ENCODE measurements around the gene ZGPAT.
"Not testable (repeated sequence)": the region's sequence is repeated elsewhere in the genome, so short reads cannot be mapped to it uniquely, and the experiment has no call there.

Gene ZGPAT

GRCh38 chr20:63714858-63715257 lies 7.0 kb downstream of the ZGPAT start:
- no peaks in the 10 kb centered on the region for H3K27me3 Mint-ChIP-seq (ENCODE audit: low read depth, poor library complexity)
- H3K27ac Mint-ChIP-seq, result no peak overlapping the region
- DNase-seq, result no peak
- H3K4me1 Mint-ChIP-seq, result peaks cover 5% of the 10 kb centered on the region
- no peak for TF ChIP-seq CTCF (IDR thresholded peaks at IDR 0.05)
- H3K36me3 Mint-ChIP-seq (ENCODE audit: low read depth), result peaks cover 96% of the 10 kb centered on the region
- no peak overlapping the region for H3K4me3 Mint-ChIP-seq
- peaks cover 84% of the 10 kb centered on the region for H3K9me3 Mint-ChIP-seq

GRCh38 chr20:63718996-63719395 lies 11.2 kb downstream of the ZGPAT start:
- Mint-ChIP-seq H3K9me3 (peaks cover 64% of the 10 kb centered on the region), H3K36me3 (ENCODE audit: low read depth) (peaks cover 96% of the 10 kb centered on the region), H3K27ac (no peak overlapping the region), H3K4me1 (no peaks in the 10 kb centered on the region), H3K27me3 (ENCODE audit: low read depth, poor library complexity) (no peaks in the 10 kb centered on the region), H3K4me3 (no peak overlapping the region)
- no peak for TF ChIP-seq CTCF (IDR thresholded peaks at IDR 0.05)
- DNase-seq, result no peak

GRCh38 chr20:63722967-63723622 lies 15.3 kb downstream of the ZGPAT start:
- not testable (repeated sequence) for H3K27ac Mint-ChIP-seq; H3K4me3 Mint-ChIP-seq; DNase-seq; H3K27me3 Mint-ChIP-seq (ENCODE audit: low read depth, poor library complexity); H3K4me1 Mint-ChIP-seq
- Mint-ChIP-seq H3K36me3 (ENCODE audit: low read depth) (peaks cover 93% of the 10 kb centered on the region), H3K9me3 (peaks cover 63% of the 10 kb centered on the region)

GRCh38 chr20:63730189-63730733 lies 22.4 kb downstream of the ZGPAT start:
- not testable (repeated sequence) for H3K4me3 Mint-ChIP-seq; DNase-seq; H3K27me3 Mint-ChIP-seq (ENCODE audit: low read depth, poor library complexity)
- H3K36me3 Mint-ChIP-seq (ENCODE audit: low read depth), result peaks cover 52% of the 10 kb centered on the region
- H3K4me1 Mint-ChIP-seq, result peaks cover 12% of the 10 kb centered on the region
- peak overlapping the region; percentile 90 for H3K27ac Mint-ChIP-seq
- peaks cover 24% of the 10 kb centered on the region for H3K9me3 Mint-ChIP-seq

GRCh38 chr20:63731410-63731809 lies 23.6 kb downstream of the ZGPAT start:
- no peak for TF ChIP-seq CTCF (IDR thresholded peaks at IDR 0.05)
- DNase-seq, result no peak
- Mint-ChIP-seq H3K4me3 (no peak overlapping the region), H3K4me1 (peaks cover 12% of the 10 kb centered on the region), H3K36me3 (ENCODE audit: low read depth) (peaks cover 45% of the 10 kb centered on the region), H3K27ac (no peak overlapping the region), H3K27me3 (ENCODE audit: low read depth, poor library complexity) (peaks cover 2% of the 10 kb centered on the region), H3K9me3 (peaks cover 13% of the 10 kb centered on the region)

GRCh38 chr20:63732118-63733095 lies 24.6 kb downstream of the ZGPAT start:
- no peak for TF ChIP-seq CTCF (IDR thresholded peaks at IDR 0.05)
- H3K4me1 Mint-ChIP-seq, result peaks cover 12% of the 10 kb centered on the region
- DNase-seq, result no peak
- peaks cover 4% of the 10 kb centered on the region for H3K9me3 Mint-ChIP-seq
- peaks cover 37% of the 10 kb centered on the region for H3K36me3 Mint-ChIP-seq (ENCODE audit: low read depth)
- peaks cover 8% of the 10 kb centered on the region for H3K27me3 Mint-ChIP-seq (ENCODE audit: low read depth, poor library complexity)
- H3K27ac Mint-ChIP-seq, result no peak overlapping the region
- H3K4me3 Mint-ChIP-seq, result no peak overlapping the region
